Occipital lobe (tissue), 2 donors: ENCODE measurements around the gene AGO1. TPM values are rescaled to one million over a fixed set of nuclear protein-coding genes. Genes with fewer than 3 reads are reported as not detected.
"Not testable (repeated sequence)": the region's sequence is repeated elsewhere in the genome, so short reads cannot be mapped to it uniquely, and the experiment has no call there.

Experiments
- DNase-seq: peaks from one replicate; lab custom pipeline; 2025; lab: John Stamatoyannopoulos, UW
- total RNA-seq: library from RNA; depleted of rRNA; stranded (reverse); fragments of >200 nt; gene quantifications from one replicate; pipeline ENCODE4 v1.2.3, GENCODE V29; 2014

Gene AGO1
- total RNA-seq, 1 donor from 2014 or later: 17.0 TPM

GRCh38 chr1:35915693-35916092 is 32.7 kb downstream of the AGO1 start:
- no peak for DNase-seq

DNA sequence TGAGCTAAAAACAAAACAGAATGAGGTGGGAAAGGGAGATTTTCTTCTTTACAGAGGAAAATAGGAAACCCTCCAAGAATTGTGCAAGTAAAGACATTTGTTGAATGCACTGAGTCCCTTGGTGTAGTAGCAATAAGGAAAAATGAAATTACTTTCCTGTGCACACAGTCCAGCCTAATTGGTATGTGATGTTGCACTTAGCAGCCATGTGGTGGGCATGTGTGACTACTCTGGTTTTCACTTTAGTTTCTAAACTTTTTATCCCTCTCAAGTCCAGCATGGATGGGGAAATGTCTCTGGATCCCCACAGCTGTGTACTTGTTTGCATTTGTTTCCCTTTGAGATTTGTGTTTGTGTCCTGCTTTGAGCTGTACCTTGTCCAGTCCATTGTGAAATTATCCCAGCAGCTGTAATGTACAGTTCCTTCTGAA is 40.8 kb downstream of the AGO1 start:
- DNase-seq: no peak

DNA sequence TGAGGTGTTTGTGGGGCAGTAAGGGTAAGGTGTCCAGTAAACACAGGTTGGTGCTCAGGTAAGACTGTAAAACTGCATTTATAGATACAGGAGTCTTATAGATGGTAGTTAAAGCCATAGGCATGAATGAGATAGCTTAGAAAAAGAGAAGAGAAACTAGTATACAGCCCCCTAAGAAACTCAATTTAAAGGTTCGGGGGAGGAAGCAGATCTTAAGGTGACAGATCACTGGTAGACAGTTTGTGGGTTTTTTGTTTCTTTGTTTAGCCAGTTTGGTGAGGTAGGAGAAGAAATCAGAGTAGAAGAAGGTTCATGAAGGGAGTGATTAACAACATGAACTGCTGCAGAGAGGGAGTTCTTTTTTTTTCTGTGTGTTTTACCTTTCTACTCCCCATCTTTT is 41.8 kb downstream of the AGO1 start:
- DNase-seq: no peak

- no peak for DNase-seq
Measured at GRCh38 chr1:35925741-35926140, 42.7 kb downstream of the AGO1 start.

- DNase-seq: no peak
Measured at GRCh38 chr1:35927472-35927871, 44.5 kb downstream of the AGO1 start.

DNA sequence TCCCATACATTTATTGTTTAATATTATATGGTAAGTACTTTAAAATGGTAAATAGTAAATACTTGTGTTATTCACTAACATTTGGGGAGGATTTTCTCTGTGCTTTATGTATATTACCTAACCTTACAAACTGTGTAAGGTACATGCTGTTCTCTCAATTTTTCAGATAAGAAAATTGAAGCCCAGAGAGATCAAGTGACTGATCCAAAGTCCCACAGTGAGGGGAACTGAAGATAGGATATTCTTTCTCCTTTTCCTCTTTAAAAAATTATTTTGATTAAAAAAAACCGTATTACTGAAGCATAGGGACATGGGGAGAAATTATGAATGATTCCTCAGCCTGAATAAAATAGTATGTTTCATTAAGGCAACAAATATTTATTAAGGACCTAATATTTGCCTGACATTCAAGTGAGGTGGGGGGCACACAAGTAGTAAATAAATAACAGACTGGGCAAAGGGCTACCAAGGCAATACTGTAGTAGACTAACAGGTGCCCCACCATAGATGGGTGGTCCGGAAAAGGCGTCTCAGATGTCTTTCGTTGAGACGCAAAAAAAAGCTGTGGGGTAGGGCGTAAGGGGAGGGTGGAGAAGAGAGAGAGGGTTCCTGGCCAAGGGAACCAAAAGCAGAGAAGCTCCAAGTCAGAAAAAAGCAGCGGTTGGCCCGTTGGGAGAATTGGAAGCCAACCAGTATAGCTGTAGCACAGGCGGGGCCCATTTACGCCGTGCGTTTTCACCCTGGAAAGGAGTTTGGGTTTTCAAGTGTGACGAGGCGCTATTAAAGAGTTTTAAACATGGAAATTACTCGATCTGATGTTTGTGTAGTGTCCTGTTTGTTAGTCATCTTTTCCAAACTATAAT is 47.0 kb downstream of the AGO1 start:
- DNase-seq: peak; percentile 11

GRCh38 chr1:35930593-35931445 is 47.8 kb downstream of the AGO1 start, which contains the start of gene AGO3:
Gene AGO3 (plus strand): TSS chr1:35931105. CDS start chr1:35931427, 322 bp downstream.
- peak; percentile 75 for DNase-seq

GRCh38 chr1:35931446-35932157 is 48.6 kb downstream of the AGO1 start:
- DNase-seq: no peak

DNA sequence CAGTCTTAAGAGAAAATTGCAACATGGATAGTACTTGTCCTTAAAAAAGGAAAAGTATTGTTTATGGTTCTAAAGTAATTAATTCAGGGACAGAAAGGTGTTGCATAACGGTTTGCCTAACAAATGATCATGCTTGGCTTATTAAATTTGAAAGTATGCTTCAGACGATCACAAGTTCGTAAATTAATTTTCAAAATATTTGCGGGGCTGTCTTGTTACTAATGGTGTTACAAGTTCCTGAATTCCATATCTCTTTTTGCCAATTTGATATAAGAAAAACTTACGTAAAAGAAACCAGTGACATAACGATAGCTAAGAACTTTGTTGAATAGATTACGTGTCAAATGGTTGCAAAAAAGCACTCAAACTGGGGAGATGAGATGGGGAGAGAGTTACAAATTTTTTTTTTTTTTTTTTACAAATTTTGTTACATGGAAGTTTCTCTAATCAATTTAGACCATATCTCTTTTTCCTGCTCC is 49.2 kb downstream of the AGO1 start:
- no peak for DNase-seq

DNA sequence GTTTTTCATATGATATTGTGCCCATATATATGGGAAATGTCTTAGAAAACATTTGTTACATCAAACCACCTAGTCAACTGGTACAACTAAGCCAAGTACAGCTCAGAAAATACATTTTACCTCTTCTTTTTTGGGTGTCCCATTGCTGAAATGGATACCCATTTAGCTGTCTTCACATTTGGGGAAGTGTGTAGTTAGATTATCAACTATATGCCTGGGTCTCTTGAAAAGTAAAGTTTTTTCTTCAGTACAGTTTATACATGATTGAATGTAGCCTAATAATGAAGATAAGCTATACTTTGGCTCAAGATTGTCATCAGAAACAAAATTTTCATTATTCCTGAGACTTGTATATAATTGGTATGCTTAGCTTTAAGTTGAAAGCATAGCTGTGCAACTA is 49.9 kb downstream of the AGO1 start:
- no peak for DNase-seq

GRCh38 chr1:35935442-35936388 is 52.7 kb downstream of the AGO1 start:
- DNase-seq: no peak

- DNase-seq: no peak
Measured at GRCh38 chr1:35936838-35937237, 53.8 kb downstream of the AGO1 start.

DNA sequence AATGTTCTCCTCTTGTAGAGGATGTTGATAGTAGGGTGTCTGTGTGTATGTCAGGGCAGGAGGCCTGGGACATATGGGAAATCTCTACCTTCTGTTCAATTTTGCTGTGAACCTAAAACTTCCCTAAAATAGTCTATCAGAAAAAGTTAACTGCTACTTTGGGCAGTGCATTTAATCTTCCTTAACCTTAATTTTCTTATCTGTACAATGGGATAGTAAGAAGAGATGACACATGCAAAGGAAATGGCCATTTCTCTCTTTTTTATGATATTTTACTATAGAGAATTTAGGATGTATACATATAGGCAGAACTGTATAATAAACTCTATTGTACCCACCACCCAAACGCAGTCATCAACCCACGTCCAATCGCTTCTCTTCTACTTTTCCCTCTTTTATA is 56.5 kb downstream of the AGO1 start:
- no peak for DNase-seq

GRCh38 chr1:35945327-35945726 is 62.3 kb downstream of the AGO1 start:
- DNase-seq: no peak

DNA sequence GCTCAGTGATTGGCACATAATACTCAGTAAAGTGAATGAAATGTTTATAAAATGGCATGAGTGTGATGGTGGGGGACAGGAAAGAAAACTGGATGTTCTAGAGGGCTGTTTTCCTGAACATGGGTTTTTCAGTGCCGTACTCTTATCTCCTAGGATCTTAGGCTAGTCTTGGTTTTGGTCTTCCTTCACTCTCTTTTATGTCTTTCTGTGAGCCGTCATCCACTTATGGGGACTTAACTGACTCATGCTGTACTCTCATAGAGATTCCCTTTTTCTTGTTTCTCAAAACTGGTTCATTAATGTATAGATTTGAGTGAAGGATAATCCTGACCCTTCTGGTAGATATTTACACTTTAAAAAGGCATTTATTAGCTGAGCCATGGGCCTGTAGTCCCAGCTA is 64.5 kb downstream of the AGO1 start:
- no peak for DNase-seq

DNA sequence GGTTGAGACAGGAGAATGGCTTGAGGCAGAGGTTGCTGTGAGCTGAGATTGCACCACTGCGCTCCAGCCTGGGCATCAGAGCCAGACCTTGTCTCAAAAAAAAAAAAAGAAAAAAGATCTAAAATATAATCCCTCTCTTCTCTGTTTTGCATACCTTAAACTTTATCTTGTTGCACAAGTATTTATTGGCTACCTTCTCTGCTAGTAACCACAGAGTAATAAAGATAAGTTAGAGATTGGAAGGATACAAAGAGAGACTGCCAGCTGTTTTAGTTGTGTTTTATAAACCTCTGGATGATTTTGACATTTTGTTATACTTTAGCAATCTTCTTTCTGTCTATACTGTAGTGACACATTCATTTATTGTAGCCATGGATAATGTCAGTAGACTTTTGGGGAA is 75.5 kb downstream of the AGO1 start:
- no peak for DNase-seq

DNA sequence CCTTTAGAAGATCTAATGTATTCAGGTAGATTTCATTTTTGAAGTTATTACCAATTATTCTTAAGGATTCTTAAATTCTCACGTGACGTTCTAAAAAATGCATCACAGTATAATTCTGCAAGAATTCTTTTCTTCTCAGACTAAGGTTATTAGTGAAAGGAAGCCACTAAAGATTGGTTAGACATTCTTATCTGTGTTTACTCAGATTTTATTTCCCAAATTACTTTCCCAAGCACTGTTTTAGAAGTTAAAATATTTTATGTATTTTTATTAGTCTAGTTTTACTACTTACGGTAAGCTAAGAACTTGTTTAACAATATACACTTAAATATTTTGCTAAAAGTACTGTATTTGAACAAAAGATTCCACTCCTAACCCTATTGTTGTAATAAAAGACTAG is 76.3 kb downstream of the AGO1 start:
- DNase-seq: no peak

GRCh38 chr1:35962952-35963351 is 79.9 kb downstream of the AGO1 start:
- no peak for DNase-seq

DNA sequence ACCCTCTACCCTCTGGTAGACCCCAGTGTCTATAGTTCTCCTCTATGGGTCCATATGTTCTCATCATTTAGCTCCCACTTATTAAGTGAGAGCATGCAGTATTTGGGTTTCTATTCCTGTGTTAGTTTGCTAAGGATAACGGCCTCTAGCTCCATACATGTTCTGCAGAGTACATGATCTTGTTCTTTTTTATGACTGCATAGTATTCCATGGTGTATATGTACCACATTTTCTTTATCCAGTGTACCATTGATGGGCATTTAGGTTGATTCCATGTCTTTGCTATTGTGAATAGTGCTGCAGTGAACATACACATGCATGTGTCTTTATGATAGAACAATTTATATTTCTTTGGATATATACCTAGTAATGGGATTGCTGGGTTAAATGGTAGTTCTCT is 81.3 kb downstream of the AGO1 start:
- not testable (repeated sequence) for DNase-seq

DNA sequence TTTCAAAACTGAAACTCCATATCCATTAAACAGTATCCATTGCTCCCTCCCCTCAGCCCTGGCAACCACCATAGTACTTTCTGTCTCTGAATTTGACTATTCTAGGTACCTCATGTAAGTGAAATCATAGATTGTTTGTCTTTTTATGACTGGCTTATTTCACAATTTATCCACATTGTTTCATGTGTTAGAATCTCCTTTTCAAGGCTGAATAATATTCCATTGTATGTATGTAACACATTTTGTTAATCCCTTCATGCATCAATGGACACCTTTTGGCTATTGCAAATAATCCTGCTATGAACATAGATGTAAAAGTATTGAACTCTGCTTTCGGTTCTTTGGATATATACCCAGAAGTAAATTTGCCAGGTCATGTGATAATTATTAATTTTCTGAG is 85.4 kb downstream of the AGO1 start:
- no peak for DNase-seq

DNA sequence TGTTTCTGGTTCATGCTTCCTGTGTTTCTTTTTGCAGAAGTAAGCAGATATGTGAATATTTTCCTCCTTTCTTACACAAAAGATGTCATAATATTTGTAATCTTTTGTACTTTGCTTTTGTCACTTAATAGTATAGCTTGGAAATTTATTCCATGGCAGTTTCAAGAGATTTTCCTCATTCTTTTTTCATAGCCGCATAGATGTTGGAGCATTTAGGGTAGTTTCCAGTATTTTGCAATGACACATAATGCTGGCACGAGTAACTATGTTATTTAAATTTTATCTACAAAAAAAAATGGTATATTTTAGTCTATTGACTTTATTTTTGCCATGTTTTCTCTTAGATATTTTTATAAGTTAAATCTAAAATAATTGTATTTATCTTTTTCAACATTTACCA is 88.6 kb downstream of the AGO1 start:
- DNase-seq: no peak
